Activated naive CD8-positive, alpha-beta T cell treated with anti-CD3 and anti-CD28 coated beads for 36 hours (primary cell): Measurements from ENCODE around the gene BEND4. TPM values are rescaled to one million over a fixed set of nuclear protein-coding genes. Genes with fewer than 3 reads are reported as not detected.

ENCODE experiments used
- DNase-seq: peaks from one replicate; pipeline ENCODE4 v3.0.0; 2021
- H3K27ac Mint-ChIP-seq: one replicate; pipeline ENCODE4 v1.8.0; 2022; ENCODE audit warnings: mild to moderate bottlenecking, moderate library complexity, mixed read lengths
- H3K27me3 Mint-ChIP-seq: one replicate; pipeline ENCODE4 v1.8.0; 2022; ENCODE audit warnings: mild to moderate bottlenecking, mixed read lengths
- H3K36me3 Mint-ChIP-seq: one replicate; pipeline ENCODE4 v1.8.0; 2021; ENCODE audit warnings: mild to moderate bottlenecking, mixed read lengths
- H3K4me1 Mint-ChIP-seq: one replicate; pipeline ENCODE4 v1.8.0; 2021; ENCODE audit warnings: mixed read lengths
- H3K4me3 Mint-ChIP-seq: one replicate; pipeline ENCODE4 v1.8.0; 2022; ENCODE audit warnings: mild to moderate bottlenecking, moderate library complexity, mixed read lengths
- H3K9me3 Mint-ChIP-seq: one replicate; pipeline ENCODE4 v1.8.0; 2022; ENCODE audit warnings: mixed read lengths
- total RNA-seq, 2 experiments: library from RNA; stranded (reverse); gene quantifications; one replicate each; pipeline ENCODE4 v1.2.3, GENCODE V29; 2021

The BEND4 gene
- total RNA-seq, 2 experiments from 2014 or later, result 1.2 to 1.4 TPM

DNA sequence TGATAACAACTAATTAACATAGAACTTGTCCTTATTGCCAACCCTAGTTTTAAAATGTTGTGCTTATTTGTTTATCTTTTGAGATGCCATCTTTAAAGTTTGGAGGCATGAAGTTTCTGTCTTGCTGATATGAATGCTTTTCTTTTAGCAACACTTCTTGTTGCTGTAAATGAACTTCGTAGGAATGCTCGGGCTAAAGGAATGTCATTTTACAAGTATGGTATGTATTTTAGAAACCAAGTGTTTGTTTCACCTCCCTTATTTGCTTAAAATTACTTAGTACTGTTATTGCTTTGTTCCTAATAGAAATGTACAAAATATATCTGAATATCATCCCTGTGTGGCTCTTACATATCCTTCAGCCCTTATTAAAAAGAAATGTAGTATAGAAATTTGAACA lies 86.1 kb downstream of the BEND4 start:
- DNase-seq, result no peak
- Mint-ChIP-seq H3K36me3 (peaks cover 12% of the 10 kb centered on the region), H3K27me3 (no peaks in the 10 kb centered on the region), H3K4me1 (no peaks in the 10 kb centered on the region), H3K4me3 (no peak overlapping the region), H3K27ac (no peak overlapping the region), H3K9me3 (no peaks in the 10 kb centered on the region)

Other genes with a start within 250 kb of the BEND4 start
- gene TMEM33, start 217.2 kb downstream of the BEND4 start, total RNA-seq, result 10 to 100 TPM; 79.3 to 79.5 TPM
- gene DCAF4L1, start 170.9 kb downstream of the BEND4 start, total RNA-seq, result under 1 TPM; 0.26 to 0.27 TPM
- 10 to 100 TPM; 52.3 to 58.0 TPM for gene SLC30A9, start 162.1 kb downstream of the BEND4 start, total RNA-seq
- gene SHISA3, start 244.8 kb upstream of the BEND4 start, total RNA-seq, result under 1 TPM; 0.21 to 0.32 TPM